HG02588 (cell line): ENCODE data around the gene RABIF.
A peak's percentile ranks its signal among the peaks of the same experiment; 100 is the strongest.

Experiments
- ATAC-seq: cut with Tn5 transposase; IDR thresholded peaks from one replicate; pipeline ENCODE4 v1.9.1; 2021; ENCODE audit warnings: mild to moderate bottlenecking, moderate library complexity; ENCODE audit not compliant: unreplicated experiment

Gene RABIF

GRCh38 chr1:202879128-202879527 is 9.8 kb downstream of the RABIF start:
- ATAC-seq = no peak

- no peak for ATAC-seq
Measured at GRCh38 chr1:202873026-202873425, 15.9 kb downstream of the RABIF start.

GRCh38 chr1:202871367-202871766 is 17.6 kb downstream of the RABIF start:
- ATAC-seq = no peak

- ATAC-seq = no peak
Measured at GRCh38 chr1:202862679-202863560, 26.0 kb downstream of the RABIF start.

- peak; percentile 81 for ATAC-seq
Measured at GRCh38 chr1:202861420-202862132, 27.4 kb downstream of the RABIF start.

GRCh38 chr1:202860744-202861419 is 28.1 kb downstream of the RABIF start:
- peak; percentile 23 for ATAC-seq

GRCh38 chr1:202858789-202859414 is 30.0 kb downstream of the RABIF start:
- ATAC-seq = no peak

GRCh38 chr1:202858331-202858730 is 30.6 kb downstream of the RABIF start:
- no peak for ATAC-seq

GRCh38 chr1:202857136-202857610 is 31.8 kb downstream of the RABIF start:
- ATAC-seq = no peak

GRCh38 chr1:202856014-202856413 is 32.9 kb downstream of the RABIF start:
- ATAC-seq = no peak

GRCh38 chr1:202854787-202855186 is 34.2 kb downstream of the RABIF start:
- no peak for ATAC-seq

GRCh38 chr1:202852163-202852904 is 36.6 kb downstream of the RABIF start:
- ATAC-seq = no peak

GRCh38 chr1:202850593-202851362 is 38.2 kb downstream of the RABIF start:
- no peak for ATAC-seq

- ATAC-seq = peak; percentile 73
Measured at GRCh38 chr1:202848191-202848542, 40.8 kb downstream of the RABIF start.

GRCh38 chr1:202844935-202845334 is 44.0 kb downstream of the RABIF start:
- no peak for ATAC-seq

- no peak for ATAC-seq
Measured at GRCh38 chr1:202844259-202844658, 44.7 kb downstream of the RABIF start.

GRCh38 chr1:202843081-202843480 is 45.9 kb downstream of the RABIF start:
- no peak for ATAC-seq

GRCh38 chr1:202837746-202838262 is 51.1 kb downstream of the RABIF start:
- ATAC-seq = no peak

GRCh38 chr1:202836623-202837403 is 52.1 kb downstream of the RABIF start:
- no peak for ATAC-seq
